ENCODE data around the gene KLF1. TPM values are rescaled to one million over a fixed set of nuclear protein-coding genes. Genes with fewer than 3 reads are reported as not detected.

Gene KLF1
- total and polyA plus RNA-seq, 10 of the 15 experiments (the other 5 are each of a cell fraction or from before 2014, with no cell fraction given), result 0.04 to 0.38 (median 0.08) TPM; not detected in 3

GRCh38 chr19:12856653-12857052 lies 30.3 kb downstream of the KLF1 start:
- no peak overlapping the region for H3K9ac ChIP-seq (ENCODE audit: control insufficient read depth, insufficient read depth, low read length)
- no peak overlapping the region for H2AFZ ChIP-seq (ENCODE audit: control insufficient read depth, low read depth, low read length)
- intact Hi-C loops (cut with micrococcal nuclease; ENCODE audit: unreplicated experiment), result no loop called here
- in situ Hi-C loops (cut with MboI), result no loop called here
- ChIA-PET RAD21 (ENCODE audit: unreplicated experiment) (no interaction called here), POLR2A (no interaction called here), SMC1A (ENCODE audit: uncharacterized antibody, unreplicated experiment) (no interaction called here), CTCF (interaction anchor here (0.8 to 1.4 kb wide), 2 partner anchors 9 to 10 kb away, joined by 3 to 6 read pairs; no protein-coding TSS in a partner anchor)
- H3K9me3 ChIP-seq (replicated peaks; ENCODE audit: control insufficient read depth, insufficient read depth, low read length), result no peaks in the 10 kb centered on the region
- ATAC-seq (no peak), DNase-seq (ENCODE audit: low read depth, low spot score) (no peak), FAIRE-seq (no peak)
- no peaks in the 10 kb centered on the region for H3K27me3 ChIP-seq (replicated peaks in 1 of 2; ENCODE audit: control insufficient read depth in 2 of 2, insufficient read depth in 2 of 2, low read length in 1 of 2)
- H3K4me2 ChIP-seq (ENCODE audit: control insufficient read depth, insufficient read depth), result no peak overlapping the region
- TF ChIP-seq KDM1A (IDR thresholded peaks at IDR 0.05; ENCODE audit: borderline replicate concordance) (no peak), BCL3 (IDR thresholded peaks at IDR 0.05; ENCODE audit: borderline replicate concordance, insufficient read depth, low read depth, low read length, poor library complexity, severe bottlenecking) (peak; percentile 17)
- 2% methylated on average over 1 of the region's 1 CpG for WGBS (ENCODE audit: insufficient coverage, insufficient replicate concordance, low lambda C conversion rate, missing lambda C conversion rate)
- no TSS peak for BruUV-seq (replicated peaks)
- H3K36me3 ChIP-seq (ENCODE audit: control insufficient read depth in 2 of 2, insufficient read depth in 2 of 2, low read length in 1 of 2), result no peaks in the 10 kb centered on the region
- H3K4me3 ChIP-seq, result no peak overlapping the region
- H4K20me1 ChIP-seq (ENCODE audit: control insufficient read depth, insufficient read depth), result no peaks in the 10 kb centered on the region
- H3K4me1 ChIP-seq (ENCODE audit: control insufficient read depth, insufficient read depth, low read length), result no peaks in the 10 kb centered on the region
- H3K27ac ChIP-seq (ENCODE audit: control insufficient read depth, insufficient read depth), result no peak overlapping the region
- H3K79me2 ChIP-seq (ENCODE audit: control insufficient read depth, insufficient read depth, low read length), result no peaks in the 10 kb centered on the region
